ENCODE data around the gene SLC35F1.

SLC35F1 gene

DNA sequence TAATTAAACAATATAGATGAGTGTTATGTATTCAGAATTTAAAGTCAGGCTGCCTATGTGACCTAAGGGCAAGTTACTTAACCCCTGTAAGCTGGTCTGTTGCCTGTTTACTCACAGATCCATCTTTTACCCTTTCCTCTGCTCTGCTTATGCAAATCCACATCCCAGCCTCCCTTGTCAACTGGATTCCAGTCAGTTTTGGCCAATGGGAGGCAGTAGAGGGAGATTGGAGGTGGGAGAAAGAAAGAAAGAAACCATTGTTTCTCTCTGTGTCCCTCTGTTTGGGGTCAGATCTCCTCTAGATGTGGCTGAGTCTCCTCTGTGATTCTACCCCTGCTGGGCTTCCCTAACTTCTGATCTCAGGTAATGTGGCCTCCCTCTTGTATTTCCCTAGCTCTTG, 374.2 kb downstream of the SLC35F1 start:
- DNase-seq (ENCODE audit: low spot score), result no peak

DNA sequence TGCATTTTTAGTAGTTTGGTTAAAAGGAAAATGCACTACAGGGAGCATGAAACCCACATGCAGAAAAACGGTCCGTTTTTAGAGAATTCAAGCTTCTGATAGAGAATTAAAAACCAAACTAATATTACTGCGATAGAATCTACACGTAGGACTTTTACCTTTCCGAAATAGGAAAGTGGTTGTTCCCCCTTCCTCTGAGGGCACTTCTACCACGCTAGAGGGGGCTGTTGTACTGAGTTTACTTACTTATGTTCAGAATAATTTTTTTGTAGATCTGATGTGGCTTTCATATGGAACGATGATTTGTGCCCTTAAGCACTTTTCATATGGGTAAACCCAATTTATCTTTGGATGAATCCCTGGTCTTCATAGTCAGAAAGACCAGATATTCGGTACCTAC, 376.7 kb downstream of the SLC35F1 start:
- peak; percentile 43 for DNase-seq (ENCODE audit: low spot score)

DNA sequence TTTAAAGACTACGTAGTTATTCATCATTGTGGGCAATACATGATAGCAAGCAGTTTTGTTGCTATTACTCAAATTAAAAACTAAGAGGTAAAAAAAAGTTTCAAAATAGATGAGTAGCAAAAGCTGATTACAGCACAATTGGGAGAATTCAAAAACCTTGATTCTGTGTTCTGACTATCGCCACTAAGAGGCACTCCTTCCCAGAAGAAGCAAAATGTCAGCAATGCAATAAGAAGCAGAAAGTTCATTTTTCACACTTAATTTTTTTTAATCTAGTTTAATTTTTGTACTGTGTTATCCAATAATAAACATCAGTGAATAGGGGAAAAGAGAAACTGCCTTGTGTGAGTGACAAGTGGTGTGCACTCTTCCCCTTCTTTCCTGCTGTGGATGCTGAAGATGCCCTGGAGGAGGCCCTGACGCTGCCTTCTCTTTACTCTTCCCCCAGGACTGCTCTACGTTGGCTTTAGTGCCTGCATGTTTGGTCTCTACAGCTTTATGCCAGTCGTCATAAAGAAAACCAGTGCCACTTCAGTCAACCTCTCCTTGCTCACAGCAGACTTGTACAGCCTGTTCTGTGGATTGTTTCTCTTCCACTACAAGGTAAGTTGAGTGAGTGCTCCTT, 377.8 kb downstream of the SLC35F1 start:
- no peak for DNase-seq (ENCODE audit: low spot score)

DNA sequence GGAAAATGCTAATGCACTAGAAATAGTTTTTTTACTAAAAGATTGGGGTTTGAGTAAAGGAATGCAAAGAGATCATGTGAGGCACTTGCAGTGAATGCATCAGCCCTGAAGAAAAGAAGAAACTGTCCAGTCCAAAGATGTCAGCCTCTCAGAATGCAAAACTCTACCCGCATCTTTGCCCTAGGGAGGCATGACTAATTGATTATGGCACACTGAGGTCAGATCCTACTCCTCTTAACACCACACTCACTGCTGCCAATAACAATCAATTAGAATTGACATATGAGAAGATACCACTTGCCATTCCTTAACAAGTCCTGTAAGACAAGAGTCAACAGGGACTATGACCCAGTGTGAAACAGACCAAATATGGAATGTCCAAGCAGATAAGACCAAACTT, 378.7 kb downstream of the SLC35F1 start:
- no peak for DNase-seq (ENCODE audit: low spot score)

DNA sequence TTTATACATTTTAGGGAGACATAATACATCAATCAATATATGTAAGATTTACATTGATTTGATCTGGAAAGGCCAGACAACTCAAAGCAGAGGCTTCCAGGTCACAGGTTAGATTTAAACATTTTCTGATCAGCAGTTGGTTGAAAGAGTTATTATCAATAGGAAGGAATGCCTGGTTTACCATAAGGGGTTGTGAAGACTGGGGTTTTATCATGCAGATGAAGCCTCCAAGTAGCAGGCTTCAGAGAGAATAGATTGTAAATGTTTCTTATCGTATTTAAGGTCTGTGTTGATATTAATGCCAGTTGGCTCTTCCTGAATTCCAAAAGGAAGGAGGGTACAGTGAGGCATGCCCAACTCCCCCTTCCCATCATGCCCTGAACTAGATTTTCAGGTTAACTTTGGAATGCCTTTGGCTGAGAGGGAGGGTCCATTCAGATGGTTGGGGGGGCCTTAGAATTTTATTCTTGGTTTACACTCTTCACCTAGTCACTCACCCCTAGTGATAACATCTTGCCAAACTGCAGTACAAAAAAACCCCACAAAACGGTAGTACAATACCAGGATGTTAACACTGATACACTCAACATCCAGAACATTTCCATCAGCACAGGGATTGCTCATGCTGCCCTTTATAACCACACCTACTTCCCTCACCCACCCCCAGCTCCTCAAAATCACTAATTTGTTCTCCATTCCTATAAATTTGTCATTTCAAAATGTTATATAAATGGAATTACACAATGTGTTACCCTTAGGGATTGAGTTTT, 381.5 kb downstream of the SLC35F1 start:
- no peak for DNase-seq (ENCODE audit: low spot score)

DNA sequence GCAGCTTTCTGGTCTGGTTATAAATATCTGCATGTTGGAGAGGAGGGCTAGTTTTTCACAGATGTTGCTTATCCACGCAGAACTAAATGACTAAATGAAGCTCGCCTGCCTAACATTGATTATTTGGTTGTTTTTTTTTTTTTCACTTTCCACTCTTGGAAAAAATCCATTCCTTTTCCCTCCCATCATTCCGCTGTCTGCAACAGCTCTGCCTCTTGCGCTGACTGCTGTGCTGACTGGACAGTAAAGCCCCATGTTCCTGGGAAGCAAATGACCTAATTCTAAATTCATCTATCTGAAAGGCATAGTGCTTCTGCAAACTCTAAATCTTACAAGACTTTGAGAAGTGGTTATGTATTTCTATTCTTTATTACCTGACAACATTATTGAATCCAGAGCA, 385.5 kb downstream of the SLC35F1 start:
- DNase-seq (ENCODE audit: low spot score), result no peak

DNA sequence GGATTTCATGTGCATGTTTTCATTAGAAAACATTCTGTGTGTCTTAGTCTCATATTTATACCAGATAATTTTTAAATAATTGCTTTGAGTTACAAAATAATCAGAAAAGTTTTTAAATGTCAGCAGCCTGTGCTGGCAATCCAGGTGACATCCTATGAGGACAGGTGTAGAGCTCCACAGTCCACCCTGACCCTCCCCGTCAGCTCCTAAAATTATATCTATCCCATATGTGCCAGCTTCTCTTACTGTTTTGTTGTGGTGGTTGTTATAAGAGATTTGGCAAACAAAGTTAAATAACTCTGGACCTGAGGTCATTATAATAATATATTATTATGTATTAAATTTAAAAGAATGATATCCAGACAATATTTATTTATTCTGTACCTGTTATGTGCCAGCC, 387.8 kb downstream of the SLC35F1 start:
- no peak for DNase-seq (ENCODE audit: low spot score)

DNA sequence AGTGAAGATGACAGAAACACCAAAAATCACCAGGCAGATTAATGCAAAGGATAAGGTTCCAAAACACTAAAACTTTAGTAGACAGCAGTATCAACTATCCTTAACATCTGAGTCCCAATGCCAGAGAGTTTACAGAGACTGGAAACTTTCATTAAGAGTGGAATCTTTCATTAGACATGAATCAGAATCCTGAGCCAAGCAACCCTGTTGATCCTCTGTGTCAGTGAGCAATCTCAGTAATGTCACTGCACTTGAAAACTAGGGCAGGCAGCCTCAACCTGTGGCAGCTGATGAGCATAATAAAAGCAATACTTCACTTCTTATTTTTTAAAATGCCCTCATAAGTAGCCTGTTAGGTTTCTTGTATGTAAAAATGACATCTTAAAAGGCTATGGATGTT, 388.3 kb downstream of the SLC35F1 start:
- no peak for DNase-seq (ENCODE audit: low spot score)

DNA sequence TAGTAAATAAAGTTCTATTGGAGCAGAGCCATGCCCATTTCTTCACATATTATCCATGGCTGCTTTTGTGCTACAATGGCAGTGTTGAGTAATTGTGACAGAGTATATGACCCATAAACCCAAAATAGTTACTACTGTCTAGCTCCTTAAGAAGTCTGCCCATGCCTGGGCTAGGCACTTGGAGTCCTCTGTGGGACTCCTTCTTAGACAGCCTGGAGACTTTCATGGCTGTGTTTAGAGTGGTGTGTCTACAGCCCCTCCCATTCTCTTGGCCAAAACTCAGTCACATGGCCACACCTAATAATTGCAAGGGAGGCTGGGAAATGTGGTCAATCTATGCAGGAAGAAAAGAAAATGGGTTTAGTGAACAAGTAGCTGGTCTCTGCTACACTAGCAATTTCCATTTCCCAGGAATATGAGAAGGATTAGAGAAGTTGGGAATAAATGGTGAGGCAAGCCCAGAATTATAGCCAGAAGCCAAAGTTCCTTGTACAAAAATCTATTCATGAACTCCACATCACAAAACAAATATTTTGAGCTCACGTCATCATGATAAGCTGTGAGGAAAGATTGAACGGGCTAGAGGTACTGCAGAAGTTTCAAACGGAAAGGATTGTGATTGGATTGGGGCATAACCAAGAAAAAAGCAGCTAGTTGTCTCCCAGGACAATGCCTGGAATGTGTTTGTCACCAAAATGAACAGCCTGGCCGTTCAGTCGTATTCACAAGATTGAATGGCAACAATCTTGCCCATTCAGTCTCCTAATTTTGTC, 389.3 kb downstream of the SLC35F1 start:
- no peak for DNase-seq (ENCODE audit: low spot score)

DNA sequence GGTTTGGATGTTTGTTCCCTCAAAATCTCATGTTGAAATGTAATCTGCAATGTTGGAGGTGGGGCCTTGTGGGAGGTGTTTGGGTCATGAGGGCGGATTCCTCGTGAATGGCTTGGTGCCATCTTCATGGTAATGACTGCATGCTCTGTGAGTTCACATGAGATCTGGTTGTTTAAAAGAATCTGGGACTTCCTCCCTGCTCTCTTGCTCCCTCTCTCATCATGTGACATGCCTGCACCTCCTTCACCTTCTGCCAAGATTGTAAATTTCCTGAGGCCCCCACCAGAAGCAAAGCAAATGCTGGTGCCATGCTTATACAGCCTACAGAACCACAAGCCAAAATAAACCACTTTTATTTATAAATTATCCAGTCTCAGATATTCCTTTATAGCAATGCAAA, 390.8 kb downstream of the SLC35F1 start:
- DNase-seq (ENCODE audit: low spot score), result no peak

DNA sequence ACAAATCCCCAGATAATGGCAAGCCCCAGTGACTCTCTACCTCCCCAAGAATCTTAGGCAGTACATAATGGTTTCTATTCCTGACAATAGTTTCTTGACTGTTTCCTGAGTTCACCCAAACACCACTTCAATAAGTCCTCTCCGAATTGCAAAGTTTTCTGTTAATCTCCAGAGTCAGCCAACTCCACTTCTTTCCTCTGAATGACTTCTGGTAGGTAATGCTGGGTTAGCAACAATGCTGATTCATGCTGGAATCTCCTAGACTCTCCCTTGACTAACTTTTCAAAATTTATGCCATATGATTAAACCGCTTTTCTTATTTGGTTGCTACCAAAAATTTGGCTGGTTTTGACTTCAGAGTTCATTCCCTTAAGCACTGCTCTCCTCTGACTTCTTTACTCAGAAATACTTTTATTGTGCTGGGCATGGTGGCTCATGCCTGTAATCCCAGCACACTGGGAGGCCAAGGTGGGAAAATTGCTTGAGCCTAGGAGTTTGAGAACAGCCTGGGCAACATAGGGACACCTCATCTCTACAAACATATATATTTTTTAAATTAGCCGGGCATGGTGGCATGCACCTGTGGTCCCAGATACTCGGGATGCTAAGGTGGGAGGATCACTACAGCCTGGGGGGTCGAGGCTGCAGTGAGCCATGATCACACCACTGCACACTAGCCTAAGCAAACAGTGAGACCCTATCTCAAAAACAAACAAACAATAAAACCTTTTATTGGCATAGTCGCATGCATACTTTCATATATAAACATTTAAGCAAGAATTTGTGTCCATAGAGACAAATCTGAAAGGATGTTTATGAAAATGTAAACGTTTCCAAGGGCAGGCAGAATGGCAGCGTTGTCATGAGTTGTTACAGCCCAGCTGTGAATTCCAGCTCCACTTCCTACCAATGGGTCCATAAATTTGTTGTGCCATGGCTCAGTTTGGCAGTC, 391.7 kb downstream of the SLC35F1 start:
- DNase-seq (ENCODE audit: low spot score), result no peak

DNA sequence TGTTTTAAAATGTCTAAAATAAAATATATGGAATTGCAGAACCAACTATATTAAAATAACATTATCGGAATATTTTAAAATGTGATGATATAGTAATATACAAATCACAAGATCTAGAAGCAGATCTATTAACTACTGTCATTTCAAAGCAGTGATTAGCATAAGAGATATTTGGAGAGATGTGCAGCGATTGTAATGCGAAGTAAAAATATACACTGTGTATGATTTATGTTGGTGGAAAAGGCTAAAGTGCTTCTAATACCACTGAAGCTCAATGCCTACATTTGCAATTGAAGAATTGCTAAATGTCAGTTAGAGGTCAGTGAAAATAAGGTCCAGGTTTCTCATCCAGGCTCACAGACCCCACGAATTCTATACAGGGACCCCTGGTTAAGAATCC, 392.4 kb downstream of the SLC35F1 start:
- DNase-seq (ENCODE audit: low spot score), result no peak

DNA sequence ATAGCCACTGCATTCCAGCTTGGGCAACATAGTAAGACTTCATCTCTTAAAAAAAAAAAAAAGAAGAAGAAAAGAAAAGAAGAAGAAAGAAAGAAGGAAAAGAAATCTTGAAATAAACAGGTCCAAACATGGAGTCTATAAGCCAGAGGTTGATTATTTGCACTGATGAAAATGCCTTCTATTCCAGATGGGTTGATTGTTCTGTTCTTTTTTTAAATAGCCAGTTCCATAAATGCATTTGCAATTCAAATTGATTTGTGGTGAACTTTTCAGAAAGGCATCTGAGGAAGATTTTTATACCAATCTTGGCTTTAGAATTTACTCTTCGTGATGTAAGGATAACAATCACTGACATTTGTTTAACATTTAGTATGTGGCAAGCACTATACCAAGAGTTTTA, 397.3 kb downstream of the SLC35F1 start:
- DNase-seq (ENCODE audit: low spot score), result no peak

DNA sequence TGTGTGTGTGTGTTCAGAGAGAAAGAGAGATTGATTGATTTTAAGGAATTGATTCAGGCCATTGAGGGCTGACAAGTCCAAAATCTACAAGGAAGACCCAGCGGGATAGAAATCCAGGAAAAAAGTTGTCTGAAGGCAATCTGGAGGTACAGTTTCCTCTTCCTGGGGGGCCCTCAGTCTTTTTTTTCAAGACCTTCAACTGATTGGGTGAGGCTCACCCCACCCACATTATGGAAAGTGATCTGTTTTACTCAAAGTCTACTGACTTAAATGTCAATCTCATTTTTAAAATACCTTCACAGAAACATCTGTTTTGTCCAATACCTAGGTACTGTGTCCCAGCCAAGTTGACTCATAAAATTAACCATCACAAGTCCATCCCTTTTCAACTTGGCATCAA, 398.0 kb downstream of the SLC35F1 start:
- no peak for DNase-seq (ENCODE audit: low spot score)

DNA sequence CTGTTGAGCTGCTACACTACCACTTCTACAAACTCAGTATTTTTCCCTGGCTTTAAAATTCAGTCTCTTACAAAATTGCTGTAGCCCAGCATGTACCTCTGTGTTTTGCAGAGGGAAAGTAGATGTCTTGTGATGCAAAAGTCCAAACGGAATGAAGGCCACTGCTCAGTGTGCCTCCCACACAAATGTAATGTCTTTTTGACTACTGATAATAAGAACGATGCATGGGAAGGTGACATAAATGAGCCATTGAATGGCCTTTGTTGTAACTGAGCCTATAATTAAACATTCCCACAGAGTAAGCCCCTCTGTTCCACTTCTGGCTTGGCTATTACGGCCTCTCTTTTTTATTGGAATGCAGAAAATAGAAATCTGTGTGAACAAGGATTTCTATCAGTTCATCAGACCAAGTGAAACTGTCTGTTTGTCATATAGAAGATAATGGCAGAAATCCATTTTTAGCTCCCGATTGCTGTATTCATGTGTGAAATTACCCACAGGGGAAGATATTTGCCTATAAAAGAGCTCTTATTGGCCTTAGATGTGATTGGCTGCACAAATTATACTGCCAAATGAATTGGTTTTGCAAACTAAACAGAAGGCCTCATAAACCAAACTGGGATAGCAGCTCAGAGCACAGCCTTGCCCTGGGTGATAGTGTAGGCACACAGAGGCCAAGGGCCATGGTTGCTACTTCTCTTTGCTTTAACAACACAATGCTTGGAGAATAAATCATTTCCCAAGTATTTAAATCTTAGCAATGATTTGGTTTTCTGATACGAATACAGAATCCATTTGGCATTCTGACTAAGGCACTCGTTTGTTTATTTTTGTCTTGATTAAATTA, 399.6 kb downstream of the SLC35F1 start:
- no peak for DNase-seq (ENCODE audit: low spot score)

DNA sequence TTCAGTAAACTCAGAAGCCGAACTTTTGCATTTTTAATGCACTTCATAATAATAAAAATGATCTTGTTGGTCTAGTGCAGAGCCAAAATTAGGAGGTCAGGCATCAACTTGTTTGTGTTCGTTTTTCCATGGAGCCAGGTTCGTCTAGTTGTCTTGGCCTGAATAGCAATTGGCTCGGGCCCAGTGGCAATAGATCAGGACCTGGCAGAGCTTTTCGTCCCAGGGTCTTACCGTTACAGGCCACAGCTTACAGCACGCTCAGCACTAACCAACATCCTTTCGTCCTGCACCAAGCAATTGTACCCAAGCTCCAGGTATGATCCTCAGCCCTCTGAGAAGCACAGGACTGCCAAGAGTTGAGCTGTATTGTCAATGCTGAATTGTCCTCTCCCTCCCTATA, 400.5 kb downstream of the SLC35F1 start:
- DNase-seq (ENCODE audit: low spot score), result no peak

DNA sequence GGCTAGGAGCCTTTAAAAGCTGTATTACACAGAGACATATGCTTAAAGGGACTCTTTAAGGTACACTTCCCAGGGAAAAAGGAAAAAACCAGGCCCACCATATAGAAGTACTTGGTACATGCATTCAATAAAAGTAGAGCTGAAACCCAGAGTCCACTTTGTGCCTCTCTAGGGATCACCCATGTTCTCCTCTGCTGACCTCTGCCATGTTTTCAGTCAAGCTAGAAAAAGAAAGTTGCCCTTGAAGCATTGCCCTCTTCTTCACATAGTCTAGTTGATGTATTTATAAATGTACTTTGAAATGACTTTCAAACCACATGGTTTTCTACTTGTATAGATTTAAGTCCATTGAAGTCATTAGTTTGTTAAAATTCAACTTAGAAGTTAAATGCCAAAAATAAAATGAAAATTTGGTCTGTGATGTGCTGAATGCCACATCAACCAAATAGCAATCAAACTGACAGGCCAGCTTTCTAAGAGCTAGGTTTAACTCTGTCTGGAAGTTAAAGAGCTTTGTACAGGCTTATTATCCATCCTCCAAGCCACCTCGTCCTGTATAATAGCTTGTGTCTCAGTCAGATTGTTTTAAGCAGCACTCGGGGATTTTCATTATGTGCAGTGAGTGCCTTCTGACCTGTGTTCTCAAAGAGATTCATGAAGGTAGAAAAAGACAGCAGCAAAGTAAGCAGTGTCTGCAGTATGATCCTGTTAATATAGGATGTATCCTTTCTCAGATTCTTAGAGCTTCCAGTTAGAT, 402.5 kb downstream of the SLC35F1 start:
- no peak for DNase-seq (ENCODE audit: low spot score)

DNA sequence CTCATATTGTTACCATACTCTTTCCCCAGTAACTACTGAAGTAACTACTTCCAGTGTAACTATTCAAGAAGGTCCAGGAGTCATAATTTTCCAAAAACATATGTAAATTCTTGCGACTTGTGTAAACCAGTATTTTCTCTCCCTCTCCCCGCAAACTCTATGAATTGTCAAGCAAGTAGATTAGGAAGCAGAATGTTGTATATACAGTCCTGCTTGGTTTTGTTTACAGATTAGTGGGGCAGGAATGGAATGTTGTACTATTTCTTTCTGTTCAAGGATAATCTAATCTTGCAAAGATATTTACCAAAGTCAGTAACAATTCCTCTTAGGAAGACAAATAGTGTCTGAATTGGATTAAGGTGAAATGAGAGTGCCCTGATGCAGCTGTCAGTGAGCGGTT, 406.1 kb downstream of the SLC35F1 start:
- DNase-seq (ENCODE audit: low spot score), result no peak

DNA sequence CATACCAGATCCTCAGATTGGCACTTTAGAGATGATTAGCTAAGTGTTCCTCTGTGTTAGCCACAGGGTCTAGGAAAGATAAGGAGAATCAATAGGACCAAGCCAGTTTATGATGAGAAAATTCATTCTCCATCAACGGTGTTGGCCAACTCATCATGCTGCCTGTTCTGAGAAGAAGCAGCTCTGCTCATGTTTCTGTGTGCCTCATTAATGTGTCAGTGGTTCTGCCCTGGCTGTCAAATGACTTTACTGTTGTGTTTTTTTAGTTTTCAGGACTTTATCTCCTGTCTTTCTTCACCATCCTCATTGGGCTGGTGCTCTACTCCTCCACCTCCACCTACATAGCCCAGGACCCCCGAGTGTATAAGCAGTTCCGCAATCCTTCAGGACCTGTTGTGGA, 406.7 kb downstream of the SLC35F1 start:
- DNase-seq (ENCODE audit: low spot score), result no peak

DNA sequence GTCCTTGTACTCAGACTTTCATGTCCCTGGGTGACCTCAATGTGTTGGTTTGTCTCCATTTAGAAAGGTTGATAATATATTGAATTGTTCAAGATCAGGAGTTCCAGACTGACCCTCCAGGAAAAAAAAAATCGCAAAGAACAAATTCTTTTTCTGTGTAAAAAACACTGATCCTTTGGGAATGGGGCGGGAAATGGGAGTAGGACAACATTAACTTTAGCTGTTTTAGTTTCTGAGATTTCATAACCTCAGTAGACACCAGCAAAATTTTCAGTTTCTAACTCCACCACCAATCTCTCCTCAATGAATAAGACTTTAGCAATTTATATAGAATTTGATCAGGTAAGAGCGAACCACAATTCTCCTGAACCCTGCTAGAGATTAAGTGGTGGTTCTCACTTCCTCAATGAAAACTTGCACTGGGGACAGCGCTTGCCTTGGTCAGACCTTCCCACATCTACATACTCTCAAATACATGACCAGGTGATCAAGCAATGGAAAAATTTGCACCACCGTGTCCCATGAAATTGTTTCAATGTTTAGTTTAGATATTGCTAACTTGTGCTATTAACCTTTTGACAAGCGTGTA, 409.8 kb downstream of the SLC35F1 start:
- no peak for DNase-seq (ENCODE audit: low spot score)

Measured in AG20443 (cell line).